ENCODE results near the gene ZKSCAN5. TPM values are rescaled to one million over a fixed set of nuclear protein-coding genes. Genes with fewer than 3 reads are reported as not detected.
"Not testable (repeated sequence)": the region's sequence is repeated elsewhere in the genome, so short reads cannot be mapped to it uniquely, and the experiment has no call there.

The ZKSCAN5 gene
- total RNA-seq, 4 donors from 2014 or later: 3.2 to 7.1 (median 5.1) TPM

DNA sequence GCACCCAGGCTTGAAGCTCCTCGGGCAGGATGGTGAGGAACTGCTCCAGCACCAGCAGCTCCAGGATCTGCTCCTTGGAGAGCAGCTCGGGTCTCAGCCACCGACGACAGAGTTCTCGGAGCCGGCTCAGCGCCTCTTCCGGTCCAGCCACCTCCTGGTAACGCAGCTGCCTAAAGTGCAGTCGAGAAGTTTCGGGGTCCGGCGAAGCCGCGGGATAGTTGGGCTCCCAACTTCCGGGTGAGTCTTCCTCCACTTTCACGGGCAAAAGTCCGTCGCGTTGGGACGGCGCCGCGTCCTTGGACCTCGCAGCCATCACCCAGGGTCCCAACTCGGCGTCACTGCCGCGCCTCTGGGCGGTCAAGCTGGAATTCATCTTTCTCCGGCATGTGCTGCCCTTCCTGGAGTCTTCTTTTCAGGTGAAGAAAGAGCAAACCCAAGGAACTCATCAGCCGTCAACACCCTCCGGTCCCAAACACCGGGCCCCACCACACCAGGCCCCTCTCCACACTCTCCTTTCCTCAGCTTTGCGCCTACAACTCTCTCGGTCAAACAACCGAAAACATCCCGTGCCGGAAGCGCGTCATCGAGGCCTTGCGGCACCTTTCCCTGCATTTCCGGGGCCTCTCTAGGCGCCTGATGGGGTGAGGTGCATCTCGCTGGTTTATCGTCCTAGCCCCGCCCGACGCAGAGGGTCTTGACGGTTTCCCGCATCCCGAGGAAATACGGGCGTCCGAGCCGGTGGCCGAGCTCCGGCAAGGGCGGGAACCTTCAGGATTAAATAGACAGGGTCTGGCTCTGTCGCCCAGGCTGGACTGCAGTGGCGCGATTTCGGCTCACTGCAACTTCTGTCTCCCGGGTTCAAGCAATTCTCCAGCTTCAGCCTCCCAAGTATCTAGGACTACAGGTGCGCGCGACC lies 4.5 kb upstream of the ZKSCAN5 start, which contains the start of gene ZNF394:
Gene ZNF394, minus strand, starts transcription at position 561 of the 916 bp plus-strand sequence. Its CDS starts 188 bp downstream, at position 373.
- DNase-seq: peak; percentile 70
- H3K4me3 ChIP-seq: peak within 1 kb of the TSS; percentile 73 to 86 (median 80)
- H3K4me1 ChIP-seq: peaks cover 20 to 41% (median 26%) of the 10 kb centered on the region in 3 donors
- peak within 1 kb of the TSS; percentile 92 to 100 (median 98) for H3K27ac ChIP-seq
- 2% methylated on average over 26 to 33 of the region's 68 CpGs for WGBS, 2 donors
- H3K9me3 ChIP-seq: peaks cover 0 to 7% (median under 1%) of the 10 kb centered on the region in 3 donors
- TF ChIP-seq, protein P1, sequence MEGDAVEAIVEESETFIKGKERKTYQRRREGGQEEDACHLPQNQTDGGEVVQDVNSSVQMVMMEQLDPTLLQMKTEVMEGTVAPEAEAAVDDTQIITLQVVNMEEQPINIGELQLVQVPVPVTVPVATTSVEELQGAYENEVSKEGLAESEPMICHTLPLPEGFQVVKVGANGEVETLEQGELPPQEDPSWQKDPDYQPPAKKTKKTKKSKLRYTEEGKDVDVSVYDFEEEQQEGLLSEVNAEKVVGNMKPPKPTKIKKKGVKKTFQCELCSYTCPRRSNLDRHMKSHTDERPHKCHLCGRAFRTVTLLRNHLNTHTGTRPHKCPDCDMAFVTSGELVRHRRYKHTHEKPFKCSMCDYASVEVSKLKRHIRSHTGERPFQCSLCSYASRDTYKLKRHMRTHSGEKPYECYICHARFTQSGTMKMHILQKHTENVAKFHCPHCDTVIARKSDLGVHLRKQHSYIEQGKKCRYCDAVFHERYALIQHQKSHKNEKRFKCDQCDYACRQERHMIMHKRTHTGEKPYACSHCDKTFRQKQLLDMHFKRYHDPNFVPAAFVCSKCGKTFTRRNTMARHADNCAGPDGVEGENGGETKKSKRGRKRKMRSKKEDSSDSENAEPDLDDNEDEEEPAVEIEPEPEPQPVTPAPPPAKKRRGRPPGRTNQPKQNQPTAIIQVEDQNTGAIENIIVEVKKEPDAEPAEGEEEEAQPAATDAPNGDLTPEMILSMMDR (IDR thresholded peaks at IDR 0.05): peak in 1 of 6 experiments; percentile 8
- peak in 3 of 4 donors; percentile 55 to 80 (median 74) for TF ChIP-seq POLR2A (IDR thresholded peaks at IDR 0.05)
- no peaks in the 10 kb centered on the region for H3K27me3 ChIP-seq
- H3K36me3 ChIP-seq: peaks cover 6 to 38% (median 11%) of the 10 kb centered on the region in 3 donors
- intact Hi-C loops (cut with DNase I): no loop called here

DNA sequence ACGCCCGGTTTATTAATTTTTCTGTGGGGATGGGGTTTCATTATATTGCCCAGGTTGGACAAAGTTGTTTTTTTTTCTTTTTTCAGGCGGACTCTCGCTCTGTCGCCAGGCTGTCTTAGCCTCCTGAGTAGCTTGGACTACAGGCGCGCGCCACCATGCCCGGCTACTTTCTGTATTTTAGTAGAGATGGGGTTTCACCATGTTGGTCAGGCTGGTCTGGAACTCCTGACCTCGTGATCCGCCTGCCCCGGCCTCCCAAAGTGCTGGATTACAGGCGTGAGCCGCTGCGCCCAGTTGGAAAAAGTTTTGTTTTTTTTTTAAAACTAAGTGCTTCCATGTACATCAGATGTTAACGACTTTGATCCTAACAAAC lies 3.8 kb upstream of the ZKSCAN5 start:
- WGBS, 2 donors: 45 to 48% methylated on average over 11 to 12 of the region's 16 CpGs
- H3K27me3 ChIP-seq: no peaks in the 10 kb centered on the region
- TF ChIP-seq, protein P1 (IDR thresholded peaks at IDR 0.05): no peak
- TF ChIP-seq POLR2A (IDR thresholded peaks at IDR 0.05): no peak
- DNase-seq: no peak
- peaks cover 0 to 32% (median 9%) of the 10 kb centered on the region in 3 donors for H3K36me3 ChIP-seq
- peaks cover 0 to under 1% (median 0%) of the 10 kb centered on the region in 3 donors for H3K9me3 ChIP-seq
- H3K27ac ChIP-seq: peak overlapping the region; percentile 92 to 100 (median 98)
- H3K4me3 ChIP-seq: peak overlapping the region; percentile 73 to 86 (median 80)
- intact Hi-C loops (cut with DNase I): no loop called here
- peaks cover 24 to 46% (median 28%) of the 10 kb centered on the region in 3 donors for H3K4me1 ChIP-seq

DNA sequence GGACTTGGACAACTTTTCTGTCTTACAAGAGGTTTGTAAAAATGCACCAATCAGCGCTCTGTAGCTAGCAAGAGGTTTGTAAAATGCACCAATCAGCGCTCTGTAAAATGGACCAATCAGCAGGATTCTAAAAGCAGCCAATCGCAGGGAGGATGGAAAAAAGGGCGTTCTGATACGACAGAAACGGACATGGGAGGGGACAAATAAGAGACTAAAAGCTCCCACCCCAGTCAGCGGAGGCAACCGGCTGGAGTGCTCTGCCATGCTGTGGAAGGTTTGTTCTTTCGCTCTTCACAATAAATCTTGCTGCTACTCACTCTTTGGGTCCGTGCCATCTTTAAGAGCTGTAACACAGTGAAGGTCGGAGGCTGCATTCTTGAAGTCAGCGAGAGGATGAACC lies 3.2 kb upstream of the ZKSCAN5 start:
- H3K4me1 ChIP-seq: peaks cover 30 to 52% (median 34%) of the 10 kb centered on the region in 3 donors
- H3K9me3 ChIP-seq; DNase-seq; H3K27me3 ChIP-seq; intact Hi-C loops (cut with DNase I): not testable (repeated sequence)
- peak overlapping the region in 1 of 4 donors; percentile 2 for H3K27ac ChIP-seq
- WGBS, 2 donors: 92 to 93% methylated on average over 11 to 12 of the region's 12 CpGs
- H3K36me3 ChIP-seq: peaks cover 0 to 25% (median 5%) of the 10 kb centered on the region in 3 donors
- H3K4me3 ChIP-seq: peak overlapping the region in 1 of 4 donors; percentile 84

DNA sequence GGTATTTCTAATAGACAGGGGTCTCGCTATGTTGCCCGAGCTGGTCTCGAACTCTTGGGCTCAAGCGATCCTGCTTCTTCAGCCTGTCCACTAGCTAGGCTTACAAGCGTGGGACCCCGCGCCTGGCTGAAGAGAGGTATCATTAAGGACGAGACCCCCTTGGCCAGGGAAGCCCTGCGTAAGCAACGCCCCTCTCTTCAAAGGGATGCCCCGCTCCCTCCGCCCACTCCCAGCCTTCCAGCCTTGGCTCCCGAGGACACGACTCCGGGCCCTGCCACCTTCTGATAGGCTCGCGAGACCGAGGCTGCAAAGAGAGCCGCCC lies 220 bp upstream of the ZKSCAN5 start:
- Histone ChIP-seq H3K36me3 (peaks cover 0 to 3% (median 0%) of the 10 kb centered on the region in 3 donors), H3K4me1 (peaks cover 20 to 49% (median 34%) of the 10 kb centered on the region in 3 donors), H3K27ac (peak overlapping the region; percentile 88 to 96 (median 94)), H3K9me3 (no peaks in the 10 kb centered on the region), H3K27me3 (no peaks in the 10 kb centered on the region), H3K4me3 (peak overlapping the region; percentile 65 to 94 (median 85))
- DNase-seq: no peak
- intact Hi-C loops (cut with DNase I): no loop called here
- TF ChIP-seq, protein P1 (IDR thresholded peaks at IDR 0.05): no peak
- no peak for TF ChIP-seq POLR2A (IDR thresholded peaks at IDR 0.05)
- WGBS, 2 donors: 42% methylated on average over 4 of the region's 19 CpGs; no CpG with 5 or more reads in 1 of the 2 donors

DNA sequence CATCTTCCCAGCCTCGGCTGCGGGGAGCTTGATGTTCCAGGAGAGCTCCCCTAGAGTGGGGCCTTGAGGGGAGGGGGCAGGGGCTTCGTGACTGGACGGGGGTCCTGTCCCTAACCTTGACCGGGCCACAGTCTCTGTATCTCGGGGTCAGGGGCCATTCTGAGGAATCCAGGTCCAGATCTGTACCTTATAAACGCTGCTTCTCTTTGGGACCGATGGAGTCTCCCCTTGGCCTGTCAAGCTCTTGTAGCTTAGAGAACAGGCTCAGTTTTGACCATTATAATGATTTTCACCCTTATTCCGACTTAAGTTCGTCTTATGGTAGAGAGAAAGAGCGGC lies 831 bp downstream of the ZKSCAN5 start:
- TF ChIP-seq POLR2A (IDR thresholded peaks at IDR 0.05): no peak
- TF ChIP-seq, protein P1 (IDR thresholded peaks at IDR 0.05): no peak
- H3K4me1 ChIP-seq: peaks cover 20 to 49% (median 34%) of the 10 kb centered on the region in 3 donors
- H3K27ac ChIP-seq: peak overlapping the region; percentile 88 to 96 (median 94)
- no peaks in the 10 kb centered on the region for H3K9me3 ChIP-seq
- intact Hi-C loops (cut with DNase I): no loop called here
- no peaks in the 10 kb centered on the region for H3K27me3 ChIP-seq
- WGBS, 2 donors: 1 to 6% methylated on average over 5 to 8 of the region's 11 CpGs
- peaks cover 0 to 14% (median 0%) of the 10 kb centered on the region in 3 donors for H3K36me3 ChIP-seq
- H3K4me3 ChIP-seq: peak overlapping the region; percentile 65 to 94 (median 85)
- DNase-seq: no peak
